Stimulated activated CD8-positive, alpha-beta memory T cell treated with anti-CD3 and anti-CD28 coated beads, Interleukin-7, amount 100 ng/mL, for 4 hours (primary cell): ENCODE data around the gene TMEM239.
"Not testable (repeated sequence)": the region's sequence is repeated elsewhere in the genome, so short reads cannot be mapped to it uniquely, and the experiment has no call there.

Source experiments
- DNase-seq, 2 donors: peaks; one replicate each; pipeline ENCODE4 v3.0.0-alpha.2; 2020; ENCODE audit warnings: low read depth in 2 of 2

Gene TMEM239

GRCh38 chr20:2816030-2816582, at the start of gene TMEM239:
Gene TMEM239 (plus strand): TSS chr20:2816364. CDS start chr20:2816555, 191 bp downstream.
- no peak for DNase-seq

DNA sequence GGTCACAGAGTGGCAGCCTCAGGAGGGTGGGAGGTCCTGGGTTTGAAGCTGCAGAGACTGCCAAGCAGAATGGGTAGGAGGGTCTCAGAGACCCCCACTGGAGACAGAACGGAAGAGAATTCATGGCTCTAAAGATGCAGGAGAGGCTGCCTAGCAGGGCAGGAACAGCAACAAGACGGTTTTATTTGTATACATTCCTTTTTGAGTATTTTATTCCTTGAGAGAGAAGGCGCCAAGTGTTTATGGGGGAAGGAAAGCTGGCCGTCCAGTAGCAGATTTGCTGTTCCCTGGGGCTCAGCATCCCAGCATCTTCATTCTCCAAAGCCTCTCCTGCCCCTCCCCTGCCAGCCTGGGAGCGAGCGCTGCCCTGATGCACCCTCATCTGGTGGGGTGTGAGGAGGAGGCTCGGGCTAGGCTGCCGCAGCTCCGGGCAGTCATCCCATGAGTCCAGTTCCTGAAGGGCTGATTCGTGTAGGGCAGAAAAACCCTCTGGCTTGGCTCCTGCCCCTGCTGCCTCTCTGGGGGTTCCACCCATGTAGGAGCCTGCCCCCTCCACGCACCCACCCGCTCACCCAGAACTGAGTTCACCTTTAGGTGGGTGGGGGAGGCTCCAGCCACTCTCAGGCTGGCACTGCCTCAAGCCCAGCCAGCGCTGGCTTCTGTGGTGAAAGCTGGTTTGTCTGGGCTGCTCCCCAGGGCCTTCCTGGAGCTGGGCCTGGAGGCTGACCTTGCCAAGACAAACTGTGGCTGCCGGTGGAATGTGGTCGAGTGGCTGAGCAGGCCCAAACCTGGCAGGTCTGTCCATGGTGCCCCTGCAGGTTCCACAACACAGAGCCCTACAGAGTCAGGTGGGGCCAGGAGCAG, 48.2 kb upstream of the TMEM239 start:
- DNase-seq = no peak

DNA sequence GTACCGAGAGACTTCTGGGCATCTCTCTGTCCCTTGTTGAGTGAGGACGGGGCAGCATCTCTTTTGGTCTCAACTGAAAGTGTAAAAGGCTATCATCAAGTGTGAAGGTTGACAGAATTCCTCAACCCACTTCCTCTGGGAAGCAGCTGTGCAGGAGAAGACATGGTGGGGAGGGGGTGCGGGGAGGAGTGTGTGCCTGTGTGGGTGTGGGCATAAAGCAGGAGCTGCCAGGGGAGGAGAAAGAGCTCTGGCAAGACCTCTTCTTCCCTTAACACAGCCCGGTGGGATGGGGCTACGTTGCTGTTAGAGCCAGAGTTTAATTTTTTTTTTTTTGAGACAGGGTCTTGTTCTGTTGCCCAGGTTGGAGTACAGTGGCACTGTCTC, 47.5 kb upstream of the TMEM239 start:
- DNase-seq = no peak

DNA sequence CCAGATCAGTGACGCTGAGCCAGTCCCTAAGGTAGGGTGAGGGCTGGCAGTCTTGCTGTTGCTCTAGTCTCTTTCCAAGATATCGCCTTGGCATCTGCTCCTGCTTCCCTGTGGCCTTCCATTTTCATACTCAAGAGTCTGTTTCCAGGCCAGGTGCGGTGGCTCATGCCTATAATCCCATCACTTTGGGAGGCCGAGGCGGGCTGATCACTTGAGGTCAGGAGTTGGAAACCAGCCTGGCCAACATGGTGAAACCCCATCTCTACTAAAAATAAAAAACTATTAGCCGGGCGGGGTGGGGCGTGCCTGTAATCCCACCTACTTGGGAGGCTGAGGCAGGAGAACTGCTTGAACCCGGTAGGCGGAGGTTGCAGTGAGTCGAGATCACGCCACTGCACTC, 46.1 kb upstream of the TMEM239 start:
- not testable (repeated sequence) for DNase-seq

DNA sequence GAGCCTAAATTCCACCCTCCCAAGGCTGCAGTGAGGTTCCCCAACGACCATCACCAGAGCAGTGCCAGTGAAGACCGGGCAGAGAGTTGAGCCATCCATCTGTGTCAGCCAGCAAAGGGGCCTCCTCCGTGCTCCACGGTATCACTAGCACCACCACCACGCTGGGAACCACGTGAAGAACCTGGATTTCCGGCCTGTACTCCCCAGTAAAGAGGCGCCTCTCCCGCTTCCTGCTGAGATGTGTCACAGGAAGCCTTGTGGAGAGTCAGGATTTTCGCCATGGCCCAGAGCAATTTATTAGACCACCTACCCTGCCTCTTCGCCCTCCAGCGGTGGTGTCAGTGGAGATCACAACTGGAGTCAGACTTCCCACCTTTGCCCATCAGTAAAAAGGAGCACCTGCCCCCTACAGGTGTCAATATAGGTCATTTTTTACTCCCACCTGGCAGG, 44.5 kb upstream of the TMEM239 start:
- no peak for DNase-seq

- no peak for DNase-seq
Observed at GRCh38 chr20:2773812-2774211, 42.4 kb upstream of the TMEM239 start.

DNA sequence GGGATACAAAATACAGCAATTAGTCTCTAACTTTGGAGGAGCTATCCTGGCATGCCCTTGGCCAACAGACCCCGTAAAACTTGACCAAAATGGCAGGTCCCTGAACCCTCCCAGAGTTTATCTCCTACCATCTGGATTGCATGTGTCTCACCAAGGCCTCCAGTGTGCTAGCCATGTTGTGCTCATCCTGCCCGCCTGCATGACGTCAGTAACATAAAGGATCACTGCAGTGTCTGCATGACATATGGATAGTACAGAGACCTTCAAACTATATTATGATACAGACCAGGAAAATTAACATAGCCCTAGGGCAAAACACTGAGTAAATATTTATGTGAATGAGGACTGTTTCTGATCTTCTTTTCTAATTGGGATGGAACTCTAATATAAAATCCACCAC, 41.0 kb upstream of the TMEM239 start:
- no peak for DNase-seq

GRCh38 chr20:2778602-2779321, 37.4 kb upstream of the TMEM239 start:
- DNase-seq = no peak

DNA sequence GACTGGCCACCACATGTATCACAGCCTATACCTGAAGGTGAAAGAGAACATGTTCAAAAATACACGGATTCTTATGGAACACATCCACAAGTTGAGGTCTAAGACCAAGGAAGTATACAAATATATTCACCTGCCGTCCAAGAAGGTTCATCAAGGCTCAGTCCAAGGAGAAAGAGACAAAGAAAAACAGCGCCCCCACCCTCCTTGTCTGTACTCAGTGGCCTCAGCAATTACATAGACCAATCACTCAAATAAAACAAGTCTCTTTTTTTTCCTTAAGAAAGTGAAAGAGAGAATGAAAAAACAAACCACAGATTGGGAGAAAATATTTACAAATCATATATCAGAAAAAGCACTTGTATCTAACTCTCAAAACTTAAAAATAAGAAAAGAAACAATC, 35.2 kb upstream of the TMEM239 start:
- DNase-seq = no peak

DNA sequence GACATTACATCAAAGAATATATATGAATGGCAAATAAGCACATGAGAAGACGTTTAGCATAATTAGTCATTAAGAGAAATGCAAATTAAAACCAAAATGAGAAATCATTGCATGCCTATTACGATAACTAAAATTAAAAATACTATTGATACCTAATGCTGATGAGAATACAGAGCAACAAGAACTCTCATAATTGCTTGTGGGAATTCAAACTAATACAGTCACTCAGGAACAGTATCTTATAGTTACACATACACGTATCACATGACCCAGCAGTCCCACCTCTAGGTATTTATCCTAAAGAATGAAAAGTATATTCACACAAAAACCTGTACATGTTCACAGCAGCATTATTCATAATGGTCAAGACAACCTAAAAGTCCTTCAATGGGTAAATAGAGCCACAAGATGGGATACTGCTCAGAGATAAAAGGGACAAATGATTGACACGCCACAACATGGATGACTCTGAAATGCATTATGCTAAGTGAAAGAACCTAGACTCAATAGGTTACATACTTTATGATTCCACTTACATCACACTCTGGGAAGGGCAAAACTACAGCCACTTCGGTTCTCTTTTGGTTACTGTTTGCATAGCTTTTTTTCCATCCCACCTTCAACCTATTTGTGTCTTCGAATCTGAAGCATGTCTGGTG, 32.1 kb upstream of the TMEM239 start:
- no peak for DNase-seq

DNA sequence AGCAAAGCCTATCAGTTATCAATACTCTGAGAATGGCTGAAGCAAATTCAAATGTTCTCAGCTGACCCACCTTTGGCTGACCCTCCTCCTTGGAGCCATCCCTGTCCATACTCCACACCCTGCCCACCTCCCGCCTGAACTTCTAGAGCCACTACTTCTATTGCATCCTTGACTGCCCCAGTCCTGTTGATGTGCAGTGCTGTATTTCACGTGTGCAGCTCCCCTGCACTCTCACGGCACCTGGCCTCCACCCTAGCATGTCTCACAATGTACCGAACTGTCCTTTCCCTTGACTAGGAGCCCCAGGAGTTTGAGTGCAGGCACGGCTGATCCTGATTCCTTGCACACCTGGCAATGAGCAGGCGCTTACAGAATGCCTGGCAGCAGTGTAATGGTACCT, 22.7 kb upstream of the TMEM239 start:
- DNase-seq = no peak

- DNase-seq = no peak
Observed at GRCh38 chr20:2794202-2794748, 21.9 kb upstream of the TMEM239 start.

DNA sequence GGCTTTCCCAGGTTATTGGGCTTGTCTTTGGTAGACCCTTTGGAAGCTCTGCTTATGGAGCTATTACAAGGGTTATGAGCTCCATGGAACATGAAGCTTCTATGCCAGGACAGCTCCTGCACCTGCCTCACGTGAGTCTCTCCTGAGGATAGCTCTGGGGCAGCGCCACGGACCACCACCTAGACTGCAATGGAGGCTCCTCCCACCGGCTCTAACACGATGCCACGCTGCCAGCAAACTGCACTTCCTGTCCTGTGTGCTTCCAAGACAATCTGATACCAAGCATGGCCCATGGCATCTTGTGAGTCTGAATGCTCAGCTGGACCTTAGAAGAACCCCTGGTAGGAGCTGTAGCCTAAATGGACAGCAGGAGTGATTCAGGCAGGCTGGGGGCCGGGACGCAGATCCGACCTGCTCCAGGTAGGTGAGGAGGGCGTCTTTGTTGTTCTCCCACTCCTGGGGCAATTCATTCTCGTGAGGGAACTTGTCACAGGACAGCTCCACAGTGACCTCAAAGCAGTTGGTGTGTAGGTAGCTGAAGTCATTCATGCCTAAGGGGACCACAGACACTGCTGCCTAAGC, 21.2 kb upstream of the TMEM239 start:
- DNase-seq = no peak

DNA sequence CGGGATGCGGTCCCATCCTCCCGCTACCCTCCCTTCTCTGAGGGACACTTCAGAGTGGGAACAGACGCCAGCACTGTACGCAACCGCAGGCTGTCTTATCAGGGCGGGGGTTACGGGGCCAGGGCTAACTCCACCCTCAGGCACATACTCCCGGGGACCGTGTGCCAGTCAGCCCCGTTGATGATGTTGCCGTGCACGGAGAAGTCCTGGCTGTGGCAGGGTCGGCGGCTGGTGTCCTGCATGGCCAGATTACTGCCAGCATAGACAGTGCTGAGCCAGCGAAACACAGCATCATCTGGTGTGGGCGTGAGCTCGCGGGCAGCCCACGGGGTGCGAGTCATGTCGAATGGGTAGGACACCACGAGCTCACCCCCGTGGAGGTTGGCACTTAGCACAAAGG, 20.7 kb upstream of the TMEM239 start:
- no peak for DNase-seq

DNA sequence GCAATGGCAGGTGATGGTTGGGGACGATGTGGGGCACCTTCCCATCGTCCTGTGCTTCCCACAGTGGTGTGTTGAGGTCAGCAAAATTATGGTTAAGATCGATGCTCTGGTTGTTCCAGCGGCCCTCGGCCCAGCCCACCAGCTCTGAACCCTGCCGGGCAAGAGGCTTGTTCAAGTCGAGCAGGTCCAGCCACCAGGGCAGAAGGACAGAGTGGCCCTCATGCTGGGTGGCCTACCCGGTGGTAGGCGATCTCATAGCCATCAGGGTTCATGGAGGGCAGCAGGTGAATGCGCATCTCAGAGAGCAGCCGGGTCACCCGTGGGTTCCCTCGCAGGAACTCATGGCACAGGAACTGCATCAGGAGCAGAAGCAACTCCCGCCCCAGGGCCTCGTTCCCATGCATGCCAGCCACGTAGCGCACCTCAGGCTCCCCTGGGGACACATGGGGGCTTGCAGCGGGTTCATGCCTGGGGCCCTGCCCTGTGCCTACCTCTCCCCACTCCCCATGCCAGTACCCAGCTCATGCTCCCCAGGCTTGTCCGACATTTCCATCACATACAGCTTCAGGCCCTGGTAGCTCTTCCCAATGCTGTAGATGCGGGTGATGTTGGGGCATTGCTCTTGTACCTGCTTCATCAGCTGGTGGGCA, 20.0 kb upstream of the TMEM239 start:
- DNase-seq = no peak

DNA sequence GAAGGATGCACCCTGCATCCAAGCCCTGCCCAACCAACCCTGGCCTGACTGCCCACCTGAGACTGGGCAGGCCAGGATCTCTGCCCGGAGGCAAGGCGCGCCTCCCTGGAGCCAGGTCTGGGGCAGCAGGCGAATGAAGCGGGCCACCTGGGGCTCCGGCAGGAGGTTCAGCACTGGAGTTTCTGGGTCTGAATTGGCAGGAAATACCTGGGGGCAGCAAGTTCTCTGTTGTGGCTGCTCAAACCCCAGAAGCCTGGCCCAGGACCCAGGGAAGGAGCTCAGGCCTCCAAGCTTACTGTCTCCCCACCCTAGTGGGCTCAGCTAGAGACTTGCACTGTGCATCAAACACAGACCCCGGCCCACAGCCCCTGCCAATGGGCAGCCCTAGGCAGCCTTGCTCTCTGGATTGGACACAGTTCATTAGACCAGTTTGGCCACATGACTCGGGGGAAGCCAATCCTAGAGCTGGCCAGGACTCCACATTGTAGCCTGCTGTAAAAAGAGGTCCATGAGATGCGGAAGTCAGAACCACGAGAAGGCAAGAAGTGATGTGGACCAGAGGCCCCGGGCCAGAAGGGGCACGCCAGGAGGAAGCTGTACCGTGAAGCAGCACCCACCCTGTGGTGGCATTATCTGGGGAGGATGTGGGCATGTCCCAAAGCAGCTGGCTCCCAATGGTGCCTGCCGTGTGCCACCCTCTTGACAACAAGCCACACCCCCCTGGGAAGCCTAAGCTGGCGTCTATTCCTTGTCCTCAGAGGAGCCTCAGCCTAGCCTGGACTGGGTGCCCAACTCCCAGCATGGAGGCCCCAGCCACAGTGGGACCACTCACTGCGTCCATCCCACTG, 18.8 kb upstream of the TMEM239 start:
- DNase-seq = no peak

DNA sequence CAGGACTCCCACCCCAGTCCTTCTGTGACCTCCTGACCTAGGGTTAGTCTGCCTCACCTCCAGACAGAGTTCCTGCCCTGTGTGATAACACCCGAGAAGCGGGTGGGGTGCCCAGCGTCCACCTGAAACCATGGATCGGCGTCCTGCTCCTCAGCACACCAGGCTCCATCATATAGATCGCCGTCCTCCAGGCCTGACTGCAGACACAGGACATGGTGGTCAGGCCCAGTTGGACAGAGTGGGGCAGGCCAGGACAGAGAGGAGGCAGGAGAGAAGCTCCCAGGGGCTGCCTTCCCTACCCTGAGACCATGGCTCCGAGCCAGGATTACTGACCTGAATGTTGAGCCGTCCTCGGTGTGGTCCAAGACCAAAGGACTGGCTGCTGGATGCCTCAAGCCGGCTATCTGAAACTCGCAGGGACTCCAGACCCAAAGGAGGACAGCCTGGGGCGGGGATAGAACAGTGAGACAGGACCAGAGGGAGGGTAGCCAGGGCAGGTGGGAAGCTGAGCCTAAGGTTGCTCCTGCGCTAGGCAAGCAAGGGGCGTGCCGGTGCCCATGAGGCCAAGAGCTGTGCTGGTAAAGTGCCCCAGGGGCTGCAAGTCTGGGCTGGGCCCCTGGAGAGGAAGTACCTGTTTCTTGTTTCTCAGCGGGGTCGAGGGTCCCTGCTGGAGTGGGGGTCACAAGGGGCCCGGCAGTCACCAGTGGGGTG, 17.9 kb upstream of the TMEM239 start:
- DNase-seq = no peak

- DNase-seq = no peak
Observed at GRCh38 chr20:2798814-2799213, 17.4 kb upstream of the TMEM239 start.

DNA sequence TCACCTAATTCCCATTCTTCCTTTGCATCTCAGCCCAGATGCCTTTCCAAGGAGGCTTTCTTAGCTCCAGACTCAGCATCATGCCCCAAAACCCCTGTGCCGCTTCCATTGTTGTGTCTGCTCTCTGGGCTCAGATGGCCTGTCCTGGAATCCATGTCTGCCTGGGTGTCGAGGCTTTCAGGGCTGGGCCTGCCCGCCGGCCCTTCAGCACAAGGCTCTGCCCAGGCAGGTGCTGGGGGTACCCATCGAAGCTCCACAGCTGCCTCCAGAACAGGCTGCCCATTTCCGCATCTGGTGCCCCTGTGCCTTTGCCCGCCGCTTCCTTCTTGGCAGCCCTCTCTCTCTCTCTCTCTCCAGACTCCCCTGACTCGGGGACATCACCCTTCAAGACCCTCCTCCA, 16.9 kb upstream of the TMEM239 start:
- DNase-seq = no peak
